HG03575 (cell line): ENCODE measurements around the gene TMEM95.
"Not testable (repeated sequence)": the region's sequence is repeated elsewhere in the genome, so short reads cannot be mapped to it uniquely, and the experiment has no call there.

Experiments
- ATAC-seq: cut with Tn5 transposase; IDR thresholded peaks from one replicate; pipeline ENCODE4 v1.9.1; 2021; ENCODE audit not compliant: unreplicated experiment, insufficient number of reproducible peaks, low FRiP score; ENCODE audit errors: extremely low read depth

Gene TMEM95

GRCh38 chr17:7340179-7340578 lies 14.8 kb upstream of the TMEM95 start:
- ATAC-seq, result no peak

- ATAC-seq, result no peak
Measured at GRCh38 chr17:7341842-7342241, 13.1 kb upstream of the TMEM95 start.

DNA sequence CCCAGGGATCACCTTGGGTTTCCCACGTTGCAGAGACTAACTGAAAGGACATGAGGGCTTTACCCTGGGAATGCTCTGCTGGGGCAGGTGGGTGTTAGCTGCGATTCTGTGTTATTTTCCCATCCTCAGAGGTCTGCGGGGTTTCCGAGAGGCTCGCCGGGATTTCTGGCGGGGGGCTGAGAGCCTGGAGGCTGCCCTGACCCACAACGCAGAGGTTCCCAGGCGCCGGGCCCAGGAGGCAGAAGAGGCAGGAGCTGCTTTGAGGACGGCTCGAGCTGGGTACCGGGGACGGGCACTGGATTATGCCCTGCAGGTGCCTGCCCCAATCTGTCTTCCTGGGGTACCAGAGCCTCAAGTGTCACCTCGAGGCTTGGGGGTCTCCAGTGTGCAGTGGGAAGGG lies 11.7 kb upstream of the TMEM95 start:
- ATAC-seq, result no peak

DNA sequence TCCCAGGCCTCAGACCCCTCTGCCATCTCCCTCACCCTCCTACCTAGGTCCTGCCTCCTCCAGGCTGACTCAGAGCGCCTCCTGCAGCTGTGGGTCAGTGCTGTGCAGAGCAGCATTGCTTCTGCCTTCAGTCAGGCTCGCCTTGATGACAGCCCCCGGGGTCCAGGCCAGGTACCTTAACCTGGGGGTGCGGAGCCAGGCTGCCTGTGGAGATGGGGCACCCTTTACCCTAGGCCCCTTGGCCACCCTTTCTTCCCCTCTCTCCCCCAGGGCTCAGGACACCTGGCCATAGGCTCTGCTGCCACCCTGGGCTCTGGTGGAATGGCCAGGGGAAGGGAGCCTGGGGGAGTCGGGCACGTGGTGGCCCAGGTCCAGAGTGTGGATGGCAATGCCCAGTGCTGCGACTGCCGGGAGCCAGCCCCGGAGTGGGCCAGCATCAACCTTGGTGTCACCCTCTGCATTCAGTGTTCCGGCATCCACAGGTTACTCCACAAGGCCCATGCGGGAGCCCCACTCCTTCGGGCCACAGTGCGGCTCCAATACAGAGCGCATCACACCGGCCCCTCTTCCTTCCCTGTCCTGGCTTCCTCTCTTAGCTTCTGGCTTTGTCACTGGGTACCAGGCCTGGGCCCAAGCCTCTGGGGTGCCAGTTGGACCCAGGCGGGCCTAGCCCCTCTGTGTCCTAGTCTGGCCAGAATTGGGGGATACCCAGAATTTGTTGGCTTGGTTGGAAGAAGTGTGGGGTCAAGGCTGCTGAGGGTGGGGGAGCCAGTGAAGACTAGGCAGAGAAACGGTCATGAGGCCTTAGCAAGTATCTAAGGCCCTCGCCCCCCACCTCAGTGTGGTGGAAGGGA lies 8.0 kb upstream of the TMEM95 start:
- ATAC-seq, result no peak

- no peak for ATAC-seq
Measured at GRCh38 chr17:7347630-7348477, 7.1 kb upstream of the TMEM95 start.

GRCh38 chr17:7348478-7349242 lies 6.3 kb upstream of the TMEM95 start:
- no peak for ATAC-seq

- ATAC-seq, result no peak
Measured at GRCh38 chr17:7351665-7352502, 3.1 kb upstream of the TMEM95 start, which contains the start of gene KCTD11. Gene KCTD11, plus strand, starts transcription at chr17:7352162.

DNA sequence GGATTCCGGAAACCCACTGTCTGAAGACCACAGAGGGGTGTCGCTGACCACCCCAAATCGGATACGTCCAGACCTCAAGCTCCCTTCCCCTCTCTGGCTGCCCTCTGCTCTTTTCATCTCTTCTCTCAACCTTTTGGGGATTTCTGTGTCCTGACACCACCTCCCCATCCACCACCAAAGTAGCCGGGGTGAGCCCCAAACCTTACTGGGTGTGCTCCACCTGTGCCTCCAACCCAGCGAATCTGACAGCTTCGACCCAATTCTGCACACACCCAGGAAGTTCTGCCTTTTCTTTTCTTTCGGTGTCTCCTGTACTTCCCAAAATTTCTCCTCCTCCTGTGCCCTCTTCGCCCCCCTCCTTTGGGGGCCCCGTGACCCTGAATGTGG lies 2.5 kb upstream of the TMEM95 start:
- ATAC-seq, result no peak

GRCh38 chr17:7352910-7353635 lies 1.9 kb upstream of the TMEM95 start:
- no peak for ATAC-seq

DNA sequence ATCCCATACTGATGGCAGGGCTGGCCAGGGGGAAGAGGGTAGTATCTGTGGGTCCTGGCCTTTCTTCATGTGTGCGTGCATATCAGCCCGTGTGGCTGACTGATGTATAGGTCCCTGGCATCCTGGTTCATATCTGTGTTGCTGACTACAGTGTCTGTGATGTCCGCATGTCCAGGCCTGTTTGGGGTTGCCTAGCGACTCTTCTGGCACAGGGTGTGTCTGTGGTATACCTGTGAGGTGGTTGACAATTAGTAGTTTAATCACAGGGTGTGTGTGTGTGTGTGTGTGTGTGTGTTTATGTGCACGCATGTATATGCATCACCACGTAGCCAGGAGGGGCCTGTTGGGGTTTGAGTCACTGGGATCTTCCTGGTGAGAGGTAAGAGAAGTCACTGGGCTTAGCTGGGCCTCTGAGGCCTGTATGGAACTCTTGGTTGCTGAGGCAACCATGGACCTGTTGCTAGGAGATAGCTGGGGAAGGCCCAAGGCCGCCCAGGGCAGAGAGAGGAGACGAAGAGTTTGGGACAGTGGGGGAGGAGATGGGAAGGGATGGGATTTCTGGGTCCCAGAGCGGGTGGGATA lies 603 bp upstream of the TMEM95 start:
- ATAC-seq, result no peak

DNA sequence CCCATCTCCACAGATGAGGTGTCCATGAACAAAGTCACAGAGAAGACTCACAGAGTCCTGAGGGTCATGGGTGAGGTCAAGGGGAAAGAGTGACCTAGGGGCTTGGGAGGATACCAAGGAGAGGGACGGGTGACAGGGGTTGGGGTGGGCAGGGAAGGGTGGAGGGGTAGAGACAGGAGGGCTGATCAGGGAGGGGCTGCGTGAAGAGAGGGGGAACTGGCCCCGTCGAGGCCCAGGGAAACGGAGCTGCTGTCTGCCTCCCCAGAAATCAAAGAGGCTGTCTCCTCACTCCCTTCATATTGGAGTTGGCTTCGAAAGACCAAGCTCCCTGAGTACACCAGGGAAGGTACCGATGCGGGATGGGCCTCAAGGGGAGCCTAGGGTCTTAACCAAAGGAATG lies 617 bp downstream of the TMEM95 start:
- ATAC-seq, result no peak

GRCh38 chr17:7356072-7356549 lies 1.2 kb downstream of the TMEM95 start:
- ATAC-seq, result no peak

DNA sequence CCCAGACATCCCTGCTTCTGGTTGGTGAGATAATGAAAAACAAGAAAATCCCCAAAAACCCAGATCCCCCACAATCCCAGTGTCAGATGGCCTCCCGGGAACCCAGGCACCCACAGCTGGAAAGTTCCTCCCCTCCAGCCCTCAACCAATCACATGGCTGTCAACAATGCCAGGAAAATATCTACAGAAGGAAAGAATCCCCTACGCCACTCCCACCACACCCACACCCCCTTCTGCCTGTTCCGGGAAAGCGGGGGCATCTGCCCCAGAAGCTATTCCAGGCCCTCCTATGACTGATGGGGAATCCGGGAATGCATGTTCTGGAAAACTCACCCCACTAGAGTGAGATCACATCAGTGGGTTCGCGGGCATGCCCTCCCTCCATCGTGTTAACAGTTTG lies 1.8 kb downstream of the TMEM95 start:
- no peak for ATAC-seq

DNA sequence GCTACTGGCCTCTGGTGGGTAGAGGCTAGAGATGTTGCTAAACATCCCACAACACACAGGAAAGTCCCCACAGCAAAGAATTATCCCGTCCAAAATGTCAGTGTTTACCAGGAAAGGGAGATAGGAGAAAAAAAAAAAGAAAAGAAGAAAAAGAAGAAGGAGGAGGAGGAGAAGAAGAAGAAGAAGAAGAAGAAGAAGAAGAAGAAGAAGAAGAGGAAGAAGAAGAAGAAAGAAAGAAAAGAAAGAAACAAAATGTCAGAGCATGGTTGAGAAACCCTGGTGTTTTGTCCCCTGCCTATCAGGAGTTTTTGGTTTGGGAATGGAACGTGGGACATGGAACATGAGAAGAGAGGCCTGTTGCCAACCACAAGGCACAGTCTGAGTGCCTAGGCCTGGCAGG lies 2.4 kb downstream of the TMEM95 start:
- ATAC-seq, result no peak

GRCh38 chr17:7361906-7362305 lies 7.0 kb downstream of the TMEM95 start:
- ATAC-seq, result no peak

DNA sequence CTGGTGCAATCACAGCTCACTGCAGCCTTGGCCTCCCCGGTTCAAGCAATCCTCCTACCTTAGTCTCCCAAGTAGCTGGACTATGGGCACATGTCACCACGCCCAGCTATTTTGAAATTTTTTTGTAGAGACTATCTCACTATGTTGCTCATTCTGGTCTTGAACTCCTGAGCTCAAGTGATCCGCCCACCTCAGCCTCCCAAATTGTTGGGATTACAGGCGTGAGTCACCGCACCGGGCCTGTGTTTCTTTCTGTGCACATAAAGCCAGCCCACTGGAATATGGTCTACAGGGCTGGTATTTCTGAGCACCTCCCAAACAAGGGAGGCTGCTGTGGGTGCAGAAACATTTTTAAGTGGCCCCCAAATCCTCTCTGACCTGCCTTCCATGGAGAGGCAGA lies 8.4 kb downstream of the TMEM95 start:
- no peak for ATAC-seq

DNA sequence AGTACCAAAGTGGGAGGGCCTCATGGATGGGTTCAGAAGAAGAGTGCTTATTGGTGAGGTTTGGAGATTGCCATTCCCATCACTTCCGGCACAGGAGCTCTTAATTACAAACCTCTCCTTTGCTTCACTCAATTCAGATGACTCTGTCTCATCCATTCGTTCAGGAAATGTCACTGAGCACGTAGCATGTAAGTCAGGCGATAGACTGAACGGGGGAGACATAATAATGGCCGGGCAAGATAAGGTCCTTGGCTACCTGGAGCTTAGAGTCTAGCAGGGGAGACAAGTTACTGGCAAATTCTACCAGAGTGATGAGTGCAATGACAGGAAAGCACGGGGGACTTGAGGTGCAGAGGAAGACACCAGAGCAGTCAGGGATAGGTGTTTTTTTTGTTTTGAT lies 11.0 kb downstream of the TMEM95 start:
- ATAC-seq, result not testable (repeated sequence)

GRCh38 chr17:7367083-7367482 lies 12.1 kb downstream of the TMEM95 start:
- no peak for ATAC-seq
